HCT116 (cell line): Measurements from ENCODE around the gene RPS6KA1.
"Not testable (repeated sequence)": the region's sequence is repeated elsewhere in the genome, so short reads cannot be mapped to it uniquely, and the experiment has no call there.

Source experiments
- ATF3 ChIP-seq: IDR thresholded peaks from 2 replicates; pipeline ENCODE4 v1.6.1; 2012
- CEBPB ChIP-seq: IDR thresholded peaks from 2 replicates; pipeline ENCODE4 v1.6.1; 2012; ENCODE audit warnings: low read depth
- EGR1 ChIP-seq: IDR thresholded peaks from 2 replicates; pipeline ENCODE4 v1.6.1; 2012; ENCODE audit warnings: low read depth
- EZH2 ChIP-seq: fragments of 200-600 bp; sonication (generic); IDR thresholded peaks from 2 replicates; pipeline ENCODE4 v1.6.1; 2017; ENCODE audit warnings: antibody characterized with exemption, mixed run types
- EZH2phosphoT487 ChIP-seq: fragments of 200-600 bp; IDR thresholded peaks from 2 replicates; pipeline ENCODE4 v1.6.1; 2018; ENCODE audit warnings: antibody characterized with exemption, borderline replicate concordance
- JUND ChIP-seq: IDR thresholded peaks from 2 replicates; pipeline ENCODE4 v1.6.1; 2012
- POLR2A ChIP-seq: IDR thresholded peaks from 2 replicates; pipeline ENCODE4 v1.7.0; 2011; ENCODE audit warnings: borderline replicate concordance; ENCODE audit not compliant: insufficient read depth, insufficient read length; ENCODE audit errors: extremely low read depth
- POLR2AphosphoS5 ChIP-seq: IDR thresholded peaks from 2 replicates; pipeline ENCODE4 v1.6.1; 2011; ENCODE audit warnings: mild to moderate bottlenecking, low read depth, low read length, moderate library complexity
- RAD21 ChIP-seq: IDR thresholded peaks from 2 replicates; pipeline ENCODE4 v1.6.1; 2012; ENCODE audit warnings: low read depth, mild to moderate bottlenecking
- ZFX ChIP-seq: fragments of 450-650 bp; IDR thresholded peaks from 2 replicates; pipeline ENCODE4 v1.6.1; 2017
- TF ChIP-seq, protein P1 (sequence below), 3 experiments: fragments of 200-600 bp in 1 of 3; sonication (generic) in 1 of 3; IDR thresholded peaks in 2 of 3; conservative IDR thresholded peaks in 1 of 3; 2 replicates each; pipeline ENCODE4 v1.5.1; 2012 to 2017; ENCODE audit warnings: low read depth in 2 of 3, low read length in 2 of 3, antibody characterized with exemption in 1 of 3, borderline replicate concordance in 1 of 3, control low read depth in 1 of 3, mild to moderate bottlenecking in 1 of 3, mixed read lengths in 1 of 3, mixed run types in 1 of 3, moderate library complexity in 1 of 3; ENCODE audit not compliant: insufficient read depth in 1 of 3

DNA sequence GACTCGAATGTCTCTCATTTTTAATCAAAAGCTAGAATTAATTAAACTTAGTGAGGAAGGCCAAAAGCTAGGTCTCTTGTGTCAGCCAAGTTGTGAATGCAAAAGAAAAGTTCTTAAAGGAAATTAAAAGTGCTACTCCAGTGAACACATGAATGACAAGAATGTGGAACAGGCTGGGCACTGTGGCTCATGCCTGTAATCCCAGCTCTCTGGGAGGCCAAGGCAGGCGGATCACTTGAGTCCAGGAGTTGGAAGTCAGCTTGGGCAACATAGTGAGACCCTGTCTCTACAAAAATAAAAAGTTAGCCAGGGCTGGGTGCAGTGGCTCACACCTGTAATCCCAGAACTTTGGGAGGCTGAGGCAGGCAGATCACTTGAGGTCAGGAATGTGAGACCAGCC, 18.9 kb upstream of the RPS6KA1 start:
- TF ChIP-seq JUND, POLR2A, POLR2AphosphoS5, EZH2phosphoT487, ATF3, EZH2, EGR1, ZFX, RAD21, CEBPB: not testable (repeated sequence)
- TF ChIP-seq, protein P1, sequence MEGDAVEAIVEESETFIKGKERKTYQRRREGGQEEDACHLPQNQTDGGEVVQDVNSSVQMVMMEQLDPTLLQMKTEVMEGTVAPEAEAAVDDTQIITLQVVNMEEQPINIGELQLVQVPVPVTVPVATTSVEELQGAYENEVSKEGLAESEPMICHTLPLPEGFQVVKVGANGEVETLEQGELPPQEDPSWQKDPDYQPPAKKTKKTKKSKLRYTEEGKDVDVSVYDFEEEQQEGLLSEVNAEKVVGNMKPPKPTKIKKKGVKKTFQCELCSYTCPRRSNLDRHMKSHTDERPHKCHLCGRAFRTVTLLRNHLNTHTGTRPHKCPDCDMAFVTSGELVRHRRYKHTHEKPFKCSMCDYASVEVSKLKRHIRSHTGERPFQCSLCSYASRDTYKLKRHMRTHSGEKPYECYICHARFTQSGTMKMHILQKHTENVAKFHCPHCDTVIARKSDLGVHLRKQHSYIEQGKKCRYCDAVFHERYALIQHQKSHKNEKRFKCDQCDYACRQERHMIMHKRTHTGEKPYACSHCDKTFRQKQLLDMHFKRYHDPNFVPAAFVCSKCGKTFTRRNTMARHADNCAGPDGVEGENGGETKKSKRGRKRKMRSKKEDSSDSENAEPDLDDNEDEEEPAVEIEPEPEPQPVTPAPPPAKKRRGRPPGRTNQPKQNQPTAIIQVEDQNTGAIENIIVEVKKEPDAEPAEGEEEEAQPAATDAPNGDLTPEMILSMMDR (IDR thresholded peaks at IDR 0.05 in 2 of 3, conservative IDR thresholded peaks at IDR 0.05 in 1 of 3; ENCODE audit: borderline replicate concordance in 1 of 3, insufficient read depth in 1 of 3, low read depth in 2 of 3, low read length in 2 of 3) = not testable (repeated sequence)
